HG03175 (cell line): ENCODE measurements around the gene LHX6.
A peak's percentile ranks its signal among the peaks of the same experiment; 100 is the strongest.

Experiments used
- ATAC-seq: cut with Tn5 transposase; IDR thresholded peaks from one replicate; pipeline ENCODE4 v1.9.1; 2021; ENCODE audit warnings: mild to moderate bottlenecking, moderate library complexity; ENCODE audit not compliant: unreplicated experiment

LHX6 gene

DNA sequence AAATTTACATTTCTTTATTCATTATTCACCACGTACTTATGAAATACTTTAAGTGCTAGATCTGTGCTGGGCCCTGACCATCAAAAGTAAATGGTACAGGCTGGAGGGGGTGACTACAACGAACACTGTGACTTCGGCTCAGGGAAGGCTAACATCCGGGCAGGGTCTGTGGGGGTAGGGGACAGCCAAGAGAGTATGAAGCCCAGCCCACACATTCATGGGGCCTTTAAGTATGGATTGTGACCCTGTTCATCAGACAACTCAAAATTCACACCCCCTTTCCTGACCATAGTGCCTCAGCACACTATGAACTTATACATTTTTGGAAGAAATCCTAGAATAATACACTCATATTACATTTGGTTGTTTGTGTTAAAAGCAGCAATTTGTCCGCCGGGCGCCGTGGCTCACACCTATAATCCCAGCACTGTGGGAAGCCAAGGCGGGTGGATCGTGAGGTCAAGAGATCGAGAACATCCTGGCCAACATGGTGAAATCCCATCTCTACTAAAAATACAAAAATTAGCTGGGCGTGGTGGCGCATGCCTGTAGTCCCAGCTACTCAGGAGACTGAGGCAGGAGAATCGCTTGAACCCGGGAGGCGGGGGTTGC lies 35.7 kb downstream of the LHX6 start:
- no peak for ATAC-seq

DNA sequence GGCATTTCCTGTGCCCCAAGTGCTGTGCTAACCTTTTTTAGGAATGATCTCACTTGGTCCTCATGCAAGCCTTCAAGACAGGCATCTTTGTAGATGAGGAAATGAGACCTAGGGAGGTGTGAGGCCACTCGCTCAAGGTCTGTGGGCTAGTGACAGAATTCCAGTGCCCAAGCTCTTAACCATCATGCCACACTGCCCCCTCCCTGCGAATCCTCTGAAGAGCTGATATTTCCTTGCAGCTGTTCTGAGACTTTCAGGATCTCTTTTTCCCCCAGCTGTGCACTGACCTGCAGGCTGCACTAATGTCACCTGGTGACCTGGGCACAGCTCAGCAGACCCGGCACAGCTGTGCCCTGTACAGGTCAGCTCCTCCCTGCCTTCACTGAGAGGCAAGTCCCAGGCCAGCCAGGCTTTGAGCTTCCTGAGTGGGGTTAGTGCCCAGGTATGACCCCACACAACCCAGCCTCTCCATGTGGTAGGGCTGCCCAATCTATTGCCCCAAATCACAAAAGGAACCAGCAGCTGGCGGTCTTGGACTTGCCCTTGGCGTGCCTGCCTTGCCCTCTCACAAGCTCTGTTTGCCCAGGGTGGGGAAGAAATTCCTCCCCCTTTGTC lies 36.4 kb downstream of the LHX6 start:
- no peak for ATAC-seq

DNA sequence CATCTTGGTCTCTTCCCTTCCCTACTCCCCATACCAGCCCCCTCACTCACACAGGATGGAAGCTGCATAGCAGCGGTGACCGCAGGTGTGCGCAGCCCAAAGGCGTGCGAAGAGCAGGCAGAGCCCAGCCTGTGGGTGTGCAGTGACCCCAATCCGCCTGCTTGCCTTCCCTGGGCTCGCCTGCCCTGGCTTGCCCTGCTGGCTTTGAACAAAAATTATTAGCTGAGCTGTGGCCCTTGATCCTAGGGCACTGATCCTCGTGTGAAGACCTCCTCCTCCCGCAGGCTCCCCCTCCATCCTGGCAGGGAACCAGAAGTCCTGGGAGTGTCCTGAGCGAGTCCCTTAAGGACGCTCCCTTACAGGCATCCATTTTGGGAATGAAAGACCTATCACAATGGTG lies 37.2 kb downstream of the LHX6 start:
- ATAC-seq, result no peak

DNA sequence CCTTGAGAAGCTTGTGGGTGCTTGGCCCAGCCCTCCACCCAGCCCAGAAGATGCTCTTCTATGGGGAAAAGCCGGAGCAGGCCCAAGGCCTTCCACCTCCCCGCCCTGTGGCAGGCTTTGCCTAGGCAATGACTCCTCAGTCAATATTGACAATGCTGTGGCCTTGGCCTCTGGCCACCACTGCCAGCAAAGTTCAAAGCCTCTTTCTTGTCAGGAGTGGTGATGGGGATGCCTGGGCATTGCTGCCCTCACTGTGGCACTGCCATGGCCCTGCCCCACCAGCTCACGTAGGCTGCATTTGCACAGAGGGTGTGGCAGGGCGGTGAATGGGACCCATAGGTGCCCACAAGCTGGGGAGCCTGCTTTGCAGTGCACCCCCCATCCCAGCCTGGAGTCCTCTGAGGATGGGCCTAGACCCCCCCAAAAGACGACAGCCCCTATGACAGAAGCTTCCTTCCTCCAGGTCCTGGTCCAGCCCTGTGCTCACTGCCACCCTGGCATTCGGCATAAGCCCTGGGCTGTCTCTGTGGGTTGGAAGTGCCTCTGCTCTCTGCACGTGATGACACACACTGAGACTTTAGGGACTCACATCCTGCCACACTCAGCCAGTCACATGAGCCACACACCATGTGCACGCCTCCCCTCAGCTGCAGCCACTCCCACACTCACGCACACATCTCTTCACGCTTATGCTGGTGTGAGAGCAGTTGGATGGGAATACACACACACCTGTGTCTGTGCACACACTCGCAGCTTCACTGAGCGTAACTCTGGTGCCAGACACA lies 38.0 kb downstream of the LHX6 start:
- no peak for ATAC-seq

DNA sequence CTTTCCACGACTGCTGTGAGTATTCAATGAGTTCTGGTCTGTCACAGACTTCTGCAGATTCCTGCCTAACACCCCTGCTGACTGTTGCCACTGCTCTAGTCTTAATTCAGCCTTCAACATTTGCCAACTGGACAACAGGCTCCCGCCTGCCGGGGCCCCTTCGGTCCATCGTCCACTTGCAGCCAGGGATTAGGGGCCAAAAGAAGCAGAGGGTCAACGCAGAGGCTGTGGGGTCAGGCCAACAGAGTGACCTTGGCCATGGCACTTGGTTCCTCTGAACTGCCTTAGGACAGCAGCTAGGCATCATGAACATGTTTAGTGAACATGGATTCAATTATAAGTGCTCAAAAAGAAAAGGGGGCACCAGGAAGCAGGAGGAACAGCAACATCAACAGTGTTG lies 40.4 kb downstream of the LHX6 start:
- no peak for ATAC-seq

DNA sequence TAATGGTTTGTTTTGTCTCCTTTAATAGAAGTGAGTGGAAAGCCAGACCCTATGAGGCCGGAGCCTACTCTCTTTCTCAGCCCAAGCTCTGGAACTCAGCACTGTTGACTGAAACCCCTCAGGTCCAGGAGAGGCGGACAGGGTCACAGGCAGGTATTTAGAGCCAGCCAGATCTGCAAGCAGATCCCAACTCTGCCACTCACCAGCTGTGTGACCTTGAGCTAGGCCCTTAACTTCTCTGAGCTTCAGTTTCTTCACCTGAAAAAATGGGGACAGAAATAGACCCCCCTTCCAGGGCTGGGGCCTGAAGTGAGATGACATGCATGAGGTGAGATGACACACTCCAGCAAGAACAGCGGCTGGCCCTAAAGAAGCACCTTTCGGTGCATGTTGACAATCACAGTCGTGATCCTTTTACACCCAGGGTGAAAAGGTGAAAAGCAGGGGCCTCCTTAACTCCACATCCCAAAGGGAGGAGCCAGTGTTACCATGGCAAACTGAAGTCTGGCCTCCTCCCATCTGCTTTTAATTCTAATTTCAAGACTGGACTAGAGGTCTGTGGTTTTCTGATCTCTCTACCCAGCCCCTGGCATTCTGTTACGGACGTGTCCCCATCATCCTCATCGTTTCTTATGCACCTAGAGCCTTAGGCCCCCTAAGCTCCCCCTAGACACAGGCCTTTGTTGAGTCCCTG lies 41.8 kb downstream of the LHX6 start:
- no peak for ATAC-seq

DNA sequence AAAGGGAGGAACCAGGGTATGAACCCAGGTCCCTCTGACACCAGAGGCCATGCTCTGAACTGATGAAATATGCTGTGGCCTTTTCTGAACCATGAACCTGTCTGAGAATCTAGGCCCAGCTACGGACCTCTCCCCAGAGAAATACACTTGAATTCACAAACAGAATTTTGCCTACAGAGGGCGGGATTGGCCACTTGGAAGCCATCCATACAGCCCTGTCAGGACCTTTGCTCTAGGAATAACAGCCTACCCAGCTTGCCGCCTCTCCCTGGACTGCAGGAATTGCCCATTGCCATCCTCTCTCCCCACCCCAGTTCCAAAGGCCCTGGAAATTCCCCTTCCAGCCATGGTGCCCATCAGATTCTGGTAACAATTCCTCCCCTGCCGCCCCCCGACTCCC lies 42.5 kb downstream of the LHX6 start:
- no peak for ATAC-seq

DNA sequence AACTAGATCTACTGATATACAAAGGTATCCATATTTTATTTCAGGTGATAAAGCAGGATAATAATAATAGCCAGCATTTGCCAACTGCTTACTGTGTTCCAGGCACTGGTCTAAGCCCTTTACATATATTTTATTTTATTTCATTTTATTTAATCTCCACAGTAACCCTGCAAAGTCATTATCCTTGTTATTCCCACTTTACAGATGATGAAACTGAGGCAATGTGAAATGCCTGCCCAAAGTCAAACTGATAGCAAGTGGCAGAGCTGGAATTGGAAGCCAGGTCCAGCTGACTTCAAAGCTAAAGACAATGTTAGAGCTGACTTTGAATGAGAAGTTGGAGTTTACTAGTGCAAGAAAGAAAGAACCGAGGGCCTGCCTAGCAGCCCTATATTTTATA lies 44.2 kb downstream of the LHX6 start:
- ATAC-seq, result no peak

DNA sequence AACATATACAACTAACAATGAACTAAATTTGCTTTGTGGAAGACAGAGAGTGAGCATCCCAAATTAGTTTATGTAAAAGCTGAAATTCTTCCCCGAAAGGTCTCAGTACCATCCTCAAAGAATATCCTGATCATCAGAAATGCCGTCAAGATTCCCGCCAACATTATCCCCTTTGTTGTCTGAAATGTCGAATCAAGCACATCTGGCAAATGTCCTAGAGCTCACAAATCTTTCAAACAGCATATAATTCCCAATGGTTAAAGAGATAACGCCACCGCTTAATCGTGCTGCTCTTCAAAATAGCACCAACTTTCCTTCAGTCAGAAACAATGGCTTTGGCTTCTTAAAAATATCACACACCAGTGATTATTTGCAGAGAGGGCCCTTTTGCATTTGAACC lies 45.3 kb downstream of the LHX6 start:
- no peak for ATAC-seq

DNA sequence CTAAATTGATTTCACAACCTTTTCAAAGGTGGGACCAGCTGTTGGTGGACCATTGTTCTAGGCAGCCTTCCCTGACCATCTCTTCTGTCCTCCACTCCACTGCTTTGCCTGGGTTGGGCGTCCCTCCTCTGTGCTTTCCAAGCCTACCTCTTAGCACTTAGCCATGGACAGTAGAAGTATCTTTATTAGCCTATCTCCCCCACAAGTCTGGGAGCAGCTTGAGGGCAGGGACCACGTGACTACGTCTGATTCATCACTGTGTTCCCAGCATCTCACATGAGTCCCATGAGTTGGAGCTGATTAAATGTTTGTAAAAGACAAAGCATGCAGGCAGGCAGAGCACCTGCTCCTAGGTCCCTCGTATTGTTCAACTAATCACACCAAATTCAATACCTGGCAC lies 48.1 kb downstream of the LHX6 start:
- no peak for ATAC-seq

DNA sequence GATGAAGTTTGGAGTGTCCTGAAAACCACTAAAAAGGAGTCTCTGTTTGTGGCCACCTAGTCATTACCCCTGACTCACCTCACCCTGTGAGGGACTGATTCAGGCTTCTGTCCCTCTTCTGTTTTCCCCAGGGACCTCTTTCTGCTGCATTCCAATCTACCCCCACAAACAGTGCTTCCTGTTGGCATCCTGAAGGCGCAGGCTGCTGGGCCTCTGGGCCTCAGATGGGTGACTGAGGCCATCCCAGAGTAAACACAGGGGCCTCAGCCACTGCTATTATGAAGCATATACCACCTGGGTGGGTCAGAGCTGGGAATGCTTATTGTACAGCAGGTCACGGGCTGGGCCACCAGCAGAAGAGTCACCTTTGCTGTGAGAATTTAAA lies 49.1 kb downstream of the LHX6 start:
- ATAC-seq, result no peak

DNA sequence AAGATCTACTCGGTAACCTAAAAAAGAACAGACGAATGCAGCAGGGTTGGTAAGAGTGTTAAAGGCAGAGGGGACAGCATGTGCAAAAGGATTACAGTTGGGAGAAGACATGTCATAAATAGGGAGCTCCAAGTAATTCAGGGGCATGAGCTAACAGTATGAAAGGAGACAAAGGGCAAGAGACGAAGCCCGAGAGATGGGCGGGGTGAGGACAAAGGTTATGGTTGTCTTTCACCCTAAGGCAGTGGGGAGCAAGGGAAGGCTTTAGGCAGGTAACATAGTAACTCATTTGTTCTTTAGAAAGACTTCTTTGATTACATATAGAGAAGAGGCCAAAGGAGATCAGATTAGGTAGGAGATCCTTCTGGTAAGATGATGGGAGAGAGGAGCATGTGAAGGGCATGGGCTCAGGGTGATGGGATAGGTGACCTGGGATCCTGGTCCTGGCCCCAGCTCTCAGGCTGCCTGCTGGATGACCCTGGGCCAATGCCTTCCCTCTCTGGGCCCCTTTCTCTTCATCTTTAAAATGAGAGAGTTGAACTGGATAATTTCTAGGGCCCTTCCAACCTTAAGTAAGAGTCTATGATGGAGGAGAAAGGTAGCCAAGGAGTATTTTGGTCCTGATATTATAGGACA lies 49.6 kb downstream of the LHX6 start:
- no peak for ATAC-seq

DNA sequence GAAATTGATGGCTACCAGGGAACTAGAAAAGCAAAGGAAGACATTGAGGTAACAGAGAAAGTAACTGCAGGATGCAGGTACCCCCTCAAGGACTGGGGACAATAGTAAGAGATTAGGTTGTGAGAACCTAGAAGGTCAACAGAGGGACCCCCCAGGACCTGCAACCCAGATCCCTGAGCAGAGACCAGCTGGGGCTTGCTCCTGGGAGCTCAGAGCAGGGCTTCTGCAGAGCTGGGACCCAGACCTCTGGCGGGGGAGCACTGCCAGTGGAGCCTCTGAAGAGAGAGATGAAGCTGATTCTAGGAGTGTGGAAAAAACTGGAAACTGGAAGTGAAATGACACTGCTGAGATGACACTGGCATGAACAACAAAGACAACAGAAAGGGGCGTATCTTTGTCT lies 51.8 kb downstream of the LHX6 start:
- ATAC-seq, result no peak

DNA sequence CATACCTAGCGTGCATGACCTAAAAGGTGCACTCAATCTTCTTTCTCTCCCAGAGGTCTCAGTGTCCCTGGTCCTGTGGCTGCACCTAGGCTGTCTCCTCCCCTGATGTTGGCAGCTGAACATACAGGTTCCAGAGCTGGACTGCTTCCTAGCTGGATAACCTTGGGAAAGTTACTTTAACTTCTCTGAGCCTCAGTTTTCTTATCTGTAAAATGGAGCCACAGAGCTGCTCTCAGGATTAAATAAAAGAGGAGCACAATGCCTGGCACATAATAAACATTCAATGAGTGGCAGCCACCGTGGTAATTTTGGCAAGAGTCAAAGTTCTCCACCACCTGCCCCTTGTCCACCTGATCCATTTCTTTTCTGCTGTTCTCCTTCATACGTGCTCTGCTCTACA lies 55.1 kb downstream of the LHX6 start:
- no peak for ATAC-seq

DNA sequence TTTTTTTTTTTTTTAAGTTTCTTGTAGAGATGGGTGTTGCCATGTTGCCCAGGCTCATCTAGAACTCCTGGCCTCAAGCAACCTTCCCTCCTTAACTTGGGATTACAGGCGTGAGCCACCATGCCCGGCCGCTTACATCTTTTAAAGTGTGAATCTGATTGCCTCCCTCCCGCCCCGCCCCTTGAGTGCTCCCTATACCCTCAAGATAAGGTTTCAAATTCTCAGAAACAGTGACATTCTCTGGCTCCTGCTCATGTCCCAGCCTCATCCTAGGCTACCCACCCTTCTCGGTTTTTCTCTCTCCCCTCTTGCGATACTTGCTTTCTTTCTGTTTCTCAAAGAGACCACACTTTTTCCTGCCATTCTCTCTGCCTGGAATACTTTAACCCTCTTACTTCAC lies 56.6 kb downstream of the LHX6 start:
- no peak for ATAC-seq

DNA sequence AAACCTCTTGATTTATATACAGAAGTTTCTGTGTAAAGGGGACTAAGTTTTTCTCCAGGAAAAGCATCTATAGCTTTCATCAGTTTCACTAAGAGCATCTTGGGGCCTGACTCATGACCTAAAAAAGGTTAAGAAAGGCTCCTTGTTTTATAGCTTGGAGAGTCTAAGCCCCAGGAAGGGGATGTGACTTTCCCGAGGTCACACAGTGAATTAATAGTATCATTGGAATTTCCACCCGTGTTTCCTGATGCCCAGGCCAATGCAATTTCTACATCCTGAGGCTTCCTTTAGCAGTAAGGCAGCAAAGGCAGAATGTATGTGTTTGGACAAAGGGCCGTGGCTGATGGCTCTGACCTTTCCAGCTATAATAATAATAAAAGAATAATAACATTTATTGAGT lies 60.4 kb downstream of the LHX6 start:
- no peak for ATAC-seq

DNA sequence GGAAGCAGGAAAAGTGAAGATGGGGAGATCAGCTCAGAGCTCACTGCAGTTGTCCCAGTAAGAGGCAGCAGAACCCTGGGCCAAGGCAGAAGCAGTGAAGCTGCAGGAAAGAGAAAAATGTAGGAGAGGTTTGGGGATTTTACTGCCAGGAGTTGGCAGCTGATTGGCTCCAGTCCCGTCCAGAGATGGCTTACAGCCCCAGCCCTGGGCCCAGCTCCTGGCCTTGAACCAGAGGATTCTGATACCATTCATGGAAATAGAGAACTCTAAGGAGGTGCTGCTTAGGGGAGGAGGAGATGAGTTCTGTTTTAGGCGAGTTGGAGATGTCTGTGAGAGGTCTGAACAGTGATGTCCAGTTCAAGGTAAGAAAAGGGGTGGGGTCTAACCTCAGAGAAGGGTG lies 64.5 kb downstream of the LHX6 start:
- no peak for ATAC-seq

DNA sequence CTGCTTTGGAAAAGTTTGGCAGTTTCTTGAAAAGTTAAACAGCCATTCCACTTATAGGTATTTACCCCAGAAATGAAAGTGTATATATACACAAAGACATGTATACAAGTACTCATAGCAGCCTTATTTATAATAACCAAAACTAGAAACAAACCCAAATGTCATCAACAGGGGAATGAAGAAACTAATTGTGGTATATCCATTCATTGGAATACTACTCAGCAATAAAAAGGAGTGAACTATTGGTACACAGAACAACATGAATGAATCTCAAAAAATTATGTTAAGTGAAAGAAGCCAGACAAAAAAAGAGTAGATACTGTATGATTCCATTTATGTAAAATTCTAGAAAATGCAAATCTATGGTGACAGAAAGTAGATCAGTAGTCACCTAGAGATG lies 66.3 kb downstream of the LHX6 start:
- ATAC-seq, result no peak

DNA sequence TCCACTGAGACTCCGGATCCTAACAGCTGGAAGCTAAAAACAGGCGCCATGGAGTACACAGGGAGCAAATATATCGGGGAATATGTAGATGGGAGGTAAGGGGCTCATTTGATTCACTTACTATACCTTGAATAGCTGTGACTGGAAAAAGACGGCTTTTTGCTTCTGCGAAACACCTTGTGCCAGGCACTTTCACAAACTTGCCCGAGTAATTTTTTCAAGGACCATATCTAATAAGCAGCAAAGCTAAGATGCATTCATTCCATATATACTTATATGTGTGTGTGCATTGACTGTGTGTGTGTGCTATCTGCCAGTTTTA lies 68.9 kb downstream of the LHX6 start:
- ATAC-seq, result no peak

DNA sequence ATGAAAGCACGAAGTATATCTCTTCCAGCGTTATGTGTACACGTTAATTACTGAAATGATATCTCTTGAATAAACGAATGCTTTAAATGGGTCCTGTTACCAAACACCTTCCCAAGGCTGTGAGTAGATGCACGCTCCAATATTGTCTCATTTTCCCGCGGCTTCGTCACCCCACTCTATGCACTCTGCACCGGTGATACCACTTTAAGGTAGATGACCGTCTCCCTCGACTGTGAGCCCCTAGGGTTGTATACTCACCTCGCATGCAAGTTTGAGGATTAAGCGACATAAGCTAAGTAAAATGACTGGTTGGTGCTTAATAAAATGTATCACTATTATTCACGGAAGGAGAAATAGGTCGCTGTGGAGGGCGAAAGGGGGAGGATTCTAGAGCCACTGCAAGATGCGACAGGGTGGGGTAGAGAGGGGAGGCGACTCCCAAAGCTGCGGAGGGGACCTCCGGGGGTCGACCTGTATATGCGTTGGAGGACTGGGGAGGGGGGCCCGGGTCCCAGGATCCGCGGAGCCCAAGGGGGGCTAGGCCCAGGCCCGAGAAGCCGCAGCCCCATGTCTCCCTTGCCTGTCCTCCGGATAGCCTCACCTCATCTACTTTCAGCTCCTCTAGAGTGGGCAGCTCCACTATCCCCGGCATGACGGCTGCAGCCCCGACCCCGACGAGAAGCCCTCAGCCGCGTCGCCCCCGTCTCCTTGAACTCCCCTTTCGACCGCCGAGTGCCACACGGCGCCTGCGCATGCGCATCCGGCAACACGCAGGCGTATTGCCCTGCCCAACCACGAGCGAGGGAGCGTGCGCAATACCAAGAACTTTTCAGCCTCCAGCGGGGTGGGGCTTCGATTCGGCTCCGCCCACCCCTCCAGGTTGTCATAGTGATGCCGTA lies 69.5 kb downstream of the LHX6 start, which contains the start of the genes MORN5 and NDUFA8:
MORN5 (plus strand) TSS at position 883 of the 899 bp plus-strand sequence. CDS start 65 bp downstream, outside the sequence.
NDUFA8 (minus strand) TSS at position 754 of the 899 bp plus-strand sequence; CDS start at position 652, 102 bp downstream.
- peak; percentile 95 for ATAC-seq
